Caco-2 (cell line): Measurements from ENCODE around the gene DGKI. TPM values are rescaled to one million over a fixed set of nuclear protein-coding genes. Genes with fewer than 3 reads are reported as not detected.

Source experiments
- BruUV-seq: library from RNA; stranded (reverse); fragments of 400-500 nt; replicated peaks from 2 replicates; lab custom pipeline; 2021; lab: Mats Ljungman, UMichigan
- CTCF ChIA-PET: fragments of 300-600 bp; sonication (Branson Sonifier 250); formaldehyde crosslinking; loops from one replicate; lab custom pipeline; 2022; ENCODE audit warnings: antibody characterized with exemption; lab: Charles Lee
- POLR2A ChIA-PET: fragments of 300-600 bp; sonication (Branson Sonifier 250); formaldehyde crosslinking; loops from one replicate; lab custom pipeline; 2022; ENCODE audit warnings: antibody characterized with exemption; lab: Charles Lee
- DNase-seq, 2 experiments: peaks; one replicate each; pipeline versions ENCODE4 v3.0.0 to v3.0.0-alpha.2; 2020 to 2022
- H3K27me3 ChIP-seq: replicated peaks from 2 replicates; pipeline ENCODE4 v1.6.0; 2011; ENCODE audit warnings: low read length; ENCODE audit not compliant: control insufficient read depth, insufficient read depth
- H3K36me3 ChIP-seq: 2 replicates; pipeline ENCODE4 v1.5.1; 2011; ENCODE audit warnings: low read length; ENCODE audit not compliant: control insufficient read depth, insufficient read depth
- H3K4me1 ChIP-seq: fragments of 250-450 bp; sonication (Bioruptor Pico); 2 replicates; pipeline ENCODE4 v1.5.1; 2020; ENCODE audit warnings: mild to moderate bottlenecking
- H3K4me3 ChIP-seq: 2 replicates; pipeline ENCODE4 v1.5.1; 2011; ENCODE audit warnings: low read depth, mild to moderate bottlenecking, control low read depth, low read length
- H3K9me3 ChIP-seq: fragments of 250-450 bp; sonication (Bioruptor Pico); 2 replicates; pipeline ENCODE4 v1.5.1; 2020; ENCODE audit warnings: mild to moderate bottlenecking, moderate library complexity
- H3K27ac Mint-ChIP-seq: one replicate; pipeline ENCODE4 v1.8.0; 2022; ENCODE audit warnings: mixed read lengths; ENCODE audit not compliant: unreplicated experiment
- H3K27me3 Mint-ChIP-seq: one replicate; pipeline ENCODE4 v1.8.0; 2022; ENCODE audit warnings: mixed read lengths; ENCODE audit not compliant: insufficient read depth, unreplicated experiment
- H3K36me3 Mint-ChIP-seq: one replicate; pipeline ENCODE4 v1.8.0; 2022; ENCODE audit warnings: mild to moderate bottlenecking, mixed read lengths; ENCODE audit not compliant: insufficient read depth, unreplicated experiment
- H3K4me1 Mint-ChIP-seq: one replicate; pipeline ENCODE4 v1.8.0; 2022; ENCODE audit warnings: low read depth, mixed read lengths; ENCODE audit not compliant: unreplicated experiment
- H3K4me3 Mint-ChIP-seq: one replicate; pipeline ENCODE4 v1.8.0; 2022; ENCODE audit warnings: mild to moderate bottlenecking, moderate library complexity, mixed read lengths; ENCODE audit not compliant: unreplicated experiment
- H3K9me3 Mint-ChIP-seq: one replicate; pipeline ENCODE4 v1.8.0; 2022; ENCODE audit warnings: mixed read lengths; ENCODE audit not compliant: unreplicated experiment
- intact Hi-C: fragments of 100-400 bp; cut with micrococcal nuclease; formaldehyde crosslinking; loops from one replicate; pipeline ENCODE4 v1.10.0; 2022; ENCODE audit not compliant: unreplicated experiment
- total RNA-seq: library from RNA; stranded (reverse); gene quantifications from 2 replicates; pipeline ENCODE4 v1.2.3, GENCODE V29; 2022
- TF ChIP-seq, protein P1 (sequence below), 2 experiments: fragments of 200-600 bp in 1 of 2; IDR thresholded peaks; 1 replicate in 1 of 2; 2 replicates in 1 of 2; pipeline versions ENCODE4 v1.5.1 to v1.8.0; 2011 to 2022; ENCODE audit warnings: antibody characterized with exemption in 1 of 2, control low read depth in 1 of 2, inconsistent platforms in 1 of 2, low read depth in 1 of 2, low read length in 1 of 2, mild to moderate bottlenecking in 1 of 2, moderate library complexity in 1 of 2; ENCODE audit not compliant: insufficient read depth in 1 of 2, severe bottlenecking in 1 of 2, unreplicated experiment in 1 of 2

DGKI gene
- total RNA-seq, 1 experiment from 2014 or later = 0.84 TPM

GRCh38 chr7:137388916-137389315 lies 457.9 kb downstream of the DGKI start:
- H3K4me1 Mint-ChIP-seq = no peaks in the 10 kb centered on the region
- no peak overlapping the region for H3K27ac Mint-ChIP-seq
- ChIA-PET POLR2A (no interaction called here), CTCF (no interaction called here)
- DNase-seq = no peak
- Histone ChIP-seq H3K9me3 (no peaks in the 10 kb centered on the region), H3K4me1 (no peaks in the 10 kb centered on the region), H3K4me3 (no peak overlapping the region), H3K36me3 (no peaks in the 10 kb centered on the region), H3K27me3 (no peaks in the 10 kb centered on the region)
- no TSS peak for BruUV-seq
- intact Hi-C loops = no loop called here
- peaks cover 3% of the 10 kb centered on the region for H3K27me3 Mint-ChIP-seq
- H3K36me3 Mint-ChIP-seq = peaks cover under 1% of the 10 kb centered on the region
- TF ChIP-seq, protein P1, sequence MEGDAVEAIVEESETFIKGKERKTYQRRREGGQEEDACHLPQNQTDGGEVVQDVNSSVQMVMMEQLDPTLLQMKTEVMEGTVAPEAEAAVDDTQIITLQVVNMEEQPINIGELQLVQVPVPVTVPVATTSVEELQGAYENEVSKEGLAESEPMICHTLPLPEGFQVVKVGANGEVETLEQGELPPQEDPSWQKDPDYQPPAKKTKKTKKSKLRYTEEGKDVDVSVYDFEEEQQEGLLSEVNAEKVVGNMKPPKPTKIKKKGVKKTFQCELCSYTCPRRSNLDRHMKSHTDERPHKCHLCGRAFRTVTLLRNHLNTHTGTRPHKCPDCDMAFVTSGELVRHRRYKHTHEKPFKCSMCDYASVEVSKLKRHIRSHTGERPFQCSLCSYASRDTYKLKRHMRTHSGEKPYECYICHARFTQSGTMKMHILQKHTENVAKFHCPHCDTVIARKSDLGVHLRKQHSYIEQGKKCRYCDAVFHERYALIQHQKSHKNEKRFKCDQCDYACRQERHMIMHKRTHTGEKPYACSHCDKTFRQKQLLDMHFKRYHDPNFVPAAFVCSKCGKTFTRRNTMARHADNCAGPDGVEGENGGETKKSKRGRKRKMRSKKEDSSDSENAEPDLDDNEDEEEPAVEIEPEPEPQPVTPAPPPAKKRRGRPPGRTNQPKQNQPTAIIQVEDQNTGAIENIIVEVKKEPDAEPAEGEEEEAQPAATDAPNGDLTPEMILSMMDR (IDR thresholded peaks at IDR 0.05; ENCODE audit: insufficient read depth in 1 of 2, low read depth in 1 of 2, low read length in 1 of 2, severe bottlenecking in 1 of 2, unreplicated experiment in 1 of 2) = no peak
- no peaks in the 10 kb centered on the region for H3K9me3 Mint-ChIP-seq
- H3K4me3 Mint-ChIP-seq = no peak overlapping the region

- H3K36me3 Mint-ChIP-seq = peaks cover 4% of the 10 kb centered on the region
- no TSS peak for BruUV-seq
- H3K9me3 ChIP-seq = no peaks in the 10 kb centered on the region
- no peaks in the 10 kb centered on the region for H3K4me1 Mint-ChIP-seq
- intact Hi-C loops = no loop called here
- TF ChIP-seq, protein P1 (IDR thresholded peaks at IDR 0.05; ENCODE audit: insufficient read depth in 1 of 2, low read depth in 1 of 2, low read length in 1 of 2, severe bottlenecking in 1 of 2, unreplicated experiment in 1 of 2) = no peak
- H3K27ac Mint-ChIP-seq = no peak overlapping the region
- no peak overlapping the region for H3K4me3 Mint-ChIP-seq
- POLR2A ChIA-PET = no interaction called here
- peaks cover 3% of the 10 kb centered on the region for H3K27me3 Mint-ChIP-seq
- no peaks in the 10 kb centered on the region for H3K4me1 ChIP-seq
- no peak for DNase-seq
- CTCF ChIA-PET = no interaction called here
- H3K36me3 ChIP-seq = no peaks in the 10 kb centered on the region
- no peaks in the 10 kb centered on the region for H3K27me3 ChIP-seq
- no peaks in the 10 kb centered on the region for H3K9me3 Mint-ChIP-seq
- no peak overlapping the region for H3K4me3 ChIP-seq
Observed at GRCh38 chr7:137386966-137387365, 459.8 kb downstream of the DGKI start.

DNA sequence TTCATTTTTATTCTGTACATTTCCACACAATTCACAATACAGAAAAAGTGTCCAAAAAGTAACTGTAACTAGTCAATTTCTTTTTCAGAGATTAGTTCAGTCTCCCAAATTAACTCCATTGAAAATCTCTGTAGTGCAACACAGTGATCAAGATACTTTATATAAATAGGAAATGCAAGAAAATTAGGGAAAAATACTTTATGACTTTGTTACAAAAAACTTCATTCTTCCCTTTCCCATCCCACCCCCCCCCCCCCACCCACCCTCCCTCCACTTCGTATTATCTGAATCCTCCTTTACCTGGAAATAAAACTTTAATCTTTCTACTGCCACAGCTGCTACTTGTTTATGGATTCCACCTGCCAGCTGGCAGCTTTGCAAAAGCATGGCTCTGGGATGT lies 465.7 kb downstream of the DGKI start:
- DNase-seq = no peak
- POLR2A ChIA-PET = no interaction called here
- Histone ChIP-seq H3K4me3 (no peak overlapping the region), H3K36me3 (no peaks in the 10 kb centered on the region), H3K4me1 (no peaks in the 10 kb centered on the region), H3K27me3 (no peaks in the 10 kb centered on the region), H3K9me3 (no peaks in the 10 kb centered on the region)
- TF ChIP-seq, protein P1 (IDR thresholded peaks at IDR 0.05; ENCODE audit: insufficient read depth in 1 of 2, low read depth in 1 of 2, low read length in 1 of 2, severe bottlenecking in 1 of 2, unreplicated experiment in 1 of 2) = no peak
- Mint-ChIP-seq H3K36me3 (peaks cover 4% of the 10 kb centered on the region), H3K27me3 (no peaks in the 10 kb centered on the region), H3K27ac (no peak overlapping the region), H3K4me1 (no peaks in the 10 kb centered on the region), H3K9me3 (no peaks in the 10 kb centered on the region), H3K4me3 (no peak overlapping the region)
- BruUV-seq = no TSS peak
- CTCF ChIA-PET = no interaction called here
- intact Hi-C loops = no loop called here
